Chondrocyte (in vitro differentiated cells): ENCODE data around the gene NPC1. TPM values are rescaled to one million over a fixed set of nuclear protein-coding genes. Genes with fewer than 3 reads are reported as not detected.

Experiments
- DNase-seq: peaks from one replicate; pipeline ENCODE4 v3.0.0; 2021; ENCODE audit warnings: mixed read lengths, low spot score
- H3K27ac Mint-ChIP-seq: one replicate; pipeline ENCODE4 v1.8.0; 2021; ENCODE audit warnings: mild to moderate bottlenecking, moderate library complexity, mixed read lengths; ENCODE audit not compliant: unreplicated experiment
- H3K27me3 Mint-ChIP-seq: 2 replicates; pipeline ENCODE4 v1.8.0; 2021; ENCODE audit warnings: low read depth, mixed read lengths
- H3K36me3 Mint-ChIP-seq: 2 replicates; pipeline ENCODE4 v1.8.0; 2021; ENCODE audit warnings: low read depth, mixed read lengths
- H3K4me1 Mint-ChIP-seq: 2 replicates; pipeline ENCODE4 v1.8.0; 2021; ENCODE audit warnings: low read depth, mild to moderate bottlenecking, mixed read lengths
- H3K4me3 Mint-ChIP-seq: one replicate; pipeline ENCODE4 v1.8.0; 2021; ENCODE audit warnings: mild to moderate bottlenecking, moderate library complexity, mixed read lengths; ENCODE audit not compliant: unreplicated experiment
- H3K9me3 Mint-ChIP-seq: 2 replicates; pipeline ENCODE4 v1.8.0; 2021; ENCODE audit warnings: low read depth, mixed read lengths
- CTCF ChIP-seq: fragments of 200-600 bp; sonication (generic); IDR thresholded peaks from 2 replicates; pipeline ENCODE4 v1.5.0; 2021; ENCODE audit warnings: antibody characterized with exemption, mild to moderate bottlenecking, moderate library complexity
- total RNA-seq: library from RNA; stranded (reverse); gene quantifications from 3 replicates; pipeline ENCODE4 v1.2.1, GENCODE V29; 2021

NPC1 gene
- total RNA-seq, 1 donor from 2014 or later: 48.2 TPM

- H3K36me3 Mint-ChIP-seq: peaks cover 48% of the 10 kb centered on the region
Measured at GRCh38 chr18:23536204-23536603, 50.1 kb downstream of the NPC1 start.

GRCh38 chr18:23534276-23534675 lies 52.0 kb downstream of the NPC1 start:
- Mint-ChIP-seq H3K27me3 (no peaks in the 10 kb centered on the region), H3K4me1 (peaks cover 19% of the 10 kb centered on the region), H3K9me3 (no peaks in the 10 kb centered on the region), H3K27ac (no peak overlapping the region), H3K4me3 (no peak overlapping the region), H3K36me3 (peaks cover 50% of the 10 kb centered on the region)
- TF ChIP-seq CTCF: no peak
- DNase-seq: no peak

More at GRCh38 chr18:23536204-23536603, 50.1 kb downstream of the NPC1 start:
- TF ChIP-seq CTCF: no peak
- DNase-seq: no peak
- H3K9me3 Mint-ChIP-seq: no peaks in the 10 kb centered on the region
- H3K4me1 Mint-ChIP-seq: peaks cover 8% of the 10 kb centered on the region
- no peak overlapping the region for H3K4me3 Mint-ChIP-seq
- H3K27me3 Mint-ChIP-seq: no peaks in the 10 kb centered on the region
- no peak overlapping the region for H3K27ac Mint-ChIP-seq

- Mint-ChIP-seq H3K36me3 (peaks cover 52% of the 10 kb centered on the region), H3K4me3 (no peak overlapping the region), H3K9me3 (no peaks in the 10 kb centered on the region), H3K4me1 (peaks cover 11% of the 10 kb centered on the region), H3K27me3 (no peaks in the 10 kb centered on the region), H3K27ac (peak overlapping the region; percentile 36)
- no peak for TF ChIP-seq CTCF
- DNase-seq: no peak
Measured at GRCh38 chr18:23532848-23533247, 53.5 kb downstream of the NPC1 start.

GRCh38 chr18:23531912-23532311 lies 54.4 kb downstream of the NPC1 start:
- no peak for TF ChIP-seq CTCF
- no peaks in the 10 kb centered on the region for H3K27me3 Mint-ChIP-seq
- peaks cover 49% of the 10 kb centered on the region for H3K36me3 Mint-ChIP-seq
- H3K9me3 Mint-ChIP-seq: no peaks in the 10 kb centered on the region
- no peak overlapping the region for H3K4me3 Mint-ChIP-seq
- H3K4me1 Mint-ChIP-seq: peaks cover 11% of the 10 kb centered on the region
- no peak for DNase-seq
- H3K27ac Mint-ChIP-seq: no peak overlapping the region

- Mint-ChIP-seq H3K4me1 (peaks cover 11% of the 10 kb centered on the region), H3K27ac (no peak overlapping the region), H3K4me3 (no peak overlapping the region), H3K9me3 (no peaks in the 10 kb centered on the region), H3K36me3 (peaks cover 48% of the 10 kb centered on the region), H3K27me3 (no peaks in the 10 kb centered on the region)
- no peak for DNase-seq
- TF ChIP-seq CTCF: no peak
Measured at GRCh38 chr18:23530195-23530594, 56.1 kb downstream of the NPC1 start.
